NOMO-1 treated with dmso at 0.1 percent for 144 hours (cell line): Measurements from ENCODE around the gene PRXL2A.
A peak's percentile ranks its signal among the peaks of the same experiment; 100 is the strongest.

Experiments used
- DNase-seq: peaks from one replicate; lab custom pipeline; 2025; ENCODE audit not compliant: unreplicated experiment; lab: John Stamatoyannopoulos, UW

PRXL2A gene

GRCh38 chr10:80444124-80444523 is 35.8 kb downstream of the PRXL2A start:
- no peak for DNase-seq

- DNase-seq: peak; percentile 44
These were observed 36.4 kb downstream of the PRXL2A start for GRCh38 chr10:80444646-80445319.

DNA sequence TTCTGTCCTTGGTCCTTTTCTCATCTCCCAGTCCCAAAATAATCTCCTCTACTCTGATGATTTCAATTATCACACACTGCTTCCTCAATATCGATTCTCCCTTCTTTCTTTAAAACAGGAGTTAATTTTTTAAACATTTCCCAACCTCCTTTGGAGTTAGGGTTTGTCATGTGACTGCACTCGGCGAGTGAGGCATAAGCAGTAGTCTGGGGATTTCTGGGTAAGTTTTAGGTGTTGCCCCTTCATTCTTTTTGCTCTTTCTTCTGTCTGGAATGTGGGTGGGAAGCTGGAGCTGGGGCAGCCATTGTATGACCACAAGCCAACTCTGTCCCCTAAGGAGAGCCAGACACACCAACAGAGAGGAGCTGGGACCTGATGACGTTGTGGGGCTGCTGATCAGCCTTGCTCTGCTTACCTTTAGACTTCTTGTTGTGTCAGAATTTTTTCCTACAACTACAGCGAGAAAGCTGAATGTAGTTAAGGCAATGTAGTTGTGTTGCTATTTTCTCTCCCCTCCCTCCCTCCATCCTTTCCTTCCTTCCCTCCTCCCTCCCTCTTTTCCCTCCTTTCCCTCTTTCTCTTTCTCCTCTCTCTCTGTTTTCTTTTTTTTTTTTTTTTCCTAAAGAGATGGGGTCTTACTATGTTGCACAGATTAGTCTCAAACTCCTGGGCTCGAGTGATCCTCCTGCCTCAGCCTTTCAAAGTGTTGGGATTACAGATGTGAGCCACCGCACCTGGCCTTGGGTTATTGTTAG is 39.3 kb downstream of the PRXL2A start:
- DNase-seq: no peak

DNA sequence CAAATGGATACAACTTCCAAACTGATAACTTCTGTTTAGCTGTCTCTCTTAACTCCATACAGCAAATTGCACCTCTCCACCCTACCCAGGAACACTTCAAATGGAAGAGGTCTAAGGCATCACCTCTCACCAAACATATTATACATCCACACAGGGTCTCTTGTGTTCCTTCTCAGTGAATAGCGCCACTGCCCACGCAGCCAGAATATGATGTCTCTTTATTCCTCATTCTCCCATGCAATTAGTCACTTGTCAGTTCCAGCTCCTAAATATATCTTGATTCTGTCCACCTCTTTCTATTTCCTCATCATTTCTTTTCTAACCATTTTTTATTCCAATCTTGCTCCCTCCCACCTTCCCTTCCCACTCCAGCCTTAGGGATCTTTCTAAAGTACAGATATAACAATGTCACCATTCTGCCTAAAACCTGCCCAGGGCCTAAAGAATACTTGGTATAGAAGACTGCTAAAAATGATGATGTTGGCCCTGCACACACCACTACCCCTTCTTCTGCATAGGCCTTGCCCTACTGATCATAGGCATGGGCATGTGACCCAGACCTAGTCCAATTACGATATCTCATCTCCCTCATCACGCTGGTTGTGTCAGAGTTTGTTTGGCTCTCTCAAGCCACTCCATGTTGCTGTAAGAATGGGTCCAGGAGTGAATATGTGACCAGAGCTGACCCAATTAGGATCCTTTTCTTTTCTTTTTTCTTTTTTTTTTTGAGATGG is 40.0 kb downstream of the PRXL2A start:
- no peak for DNase-seq

DNA sequence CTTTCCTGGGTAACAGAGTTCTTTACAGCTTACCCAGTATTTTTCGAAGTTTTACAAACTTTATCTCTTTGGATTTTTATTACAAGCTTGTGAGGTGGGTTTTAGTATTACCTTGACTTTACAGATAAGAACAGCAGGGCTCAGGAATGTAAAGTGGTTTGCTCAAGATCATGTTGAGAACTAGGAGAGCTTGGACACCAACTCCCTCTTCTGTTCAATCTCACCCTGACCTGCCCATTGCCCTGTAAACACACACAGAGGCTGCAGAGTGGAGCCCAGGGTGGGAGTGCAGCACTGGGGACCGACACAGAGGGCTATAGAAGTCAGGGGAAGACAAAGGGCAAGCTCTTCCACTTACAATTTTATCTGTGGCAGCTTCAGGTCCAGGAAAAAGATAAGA is 41.2 kb downstream of the PRXL2A start:
- DNase-seq: no peak

GRCh38 chr10:80451132-80451531 is 42.8 kb downstream of the PRXL2A start:
- no peak for DNase-seq

DNA sequence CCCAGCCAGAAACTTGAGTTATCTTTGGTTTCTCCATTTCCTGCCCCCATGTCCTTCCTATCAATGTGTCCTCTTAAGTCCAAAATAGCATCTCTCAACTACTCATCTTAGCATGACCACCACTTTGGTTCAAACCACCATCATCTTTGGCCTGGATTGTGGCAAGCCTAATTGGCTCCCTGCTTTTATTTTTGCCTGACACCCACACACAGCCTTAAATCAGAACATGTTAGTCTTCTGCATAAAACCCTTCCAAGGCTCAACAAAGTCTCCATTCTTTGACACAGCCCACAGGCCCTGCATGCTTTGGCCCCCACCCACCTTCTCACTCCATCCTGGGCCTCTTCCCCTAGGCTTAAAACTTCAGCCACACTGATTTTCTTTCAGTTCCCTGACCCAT is 43.7 kb downstream of the PRXL2A start:
- DNase-seq: no peak

DNA sequence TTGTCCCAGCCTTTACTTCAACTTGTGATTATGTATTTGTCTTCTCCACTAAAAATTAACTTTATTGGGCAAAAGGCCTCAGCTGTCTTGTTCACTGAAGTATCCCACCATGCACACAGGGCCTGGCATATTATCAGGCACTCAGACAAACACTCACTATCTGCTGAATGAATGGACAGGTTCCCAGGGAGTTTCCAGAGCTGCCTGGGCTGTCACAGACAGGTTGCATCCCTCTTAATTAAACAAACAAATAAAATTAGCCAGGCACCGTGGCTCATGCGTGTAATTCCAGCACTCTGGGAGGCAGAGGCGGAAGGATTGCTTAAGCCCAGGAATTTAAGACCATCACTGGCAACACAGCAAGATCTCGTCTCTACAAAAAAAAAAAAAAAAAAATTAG is 44.3 kb downstream of the PRXL2A start:
- no peak for DNase-seq

DNA sequence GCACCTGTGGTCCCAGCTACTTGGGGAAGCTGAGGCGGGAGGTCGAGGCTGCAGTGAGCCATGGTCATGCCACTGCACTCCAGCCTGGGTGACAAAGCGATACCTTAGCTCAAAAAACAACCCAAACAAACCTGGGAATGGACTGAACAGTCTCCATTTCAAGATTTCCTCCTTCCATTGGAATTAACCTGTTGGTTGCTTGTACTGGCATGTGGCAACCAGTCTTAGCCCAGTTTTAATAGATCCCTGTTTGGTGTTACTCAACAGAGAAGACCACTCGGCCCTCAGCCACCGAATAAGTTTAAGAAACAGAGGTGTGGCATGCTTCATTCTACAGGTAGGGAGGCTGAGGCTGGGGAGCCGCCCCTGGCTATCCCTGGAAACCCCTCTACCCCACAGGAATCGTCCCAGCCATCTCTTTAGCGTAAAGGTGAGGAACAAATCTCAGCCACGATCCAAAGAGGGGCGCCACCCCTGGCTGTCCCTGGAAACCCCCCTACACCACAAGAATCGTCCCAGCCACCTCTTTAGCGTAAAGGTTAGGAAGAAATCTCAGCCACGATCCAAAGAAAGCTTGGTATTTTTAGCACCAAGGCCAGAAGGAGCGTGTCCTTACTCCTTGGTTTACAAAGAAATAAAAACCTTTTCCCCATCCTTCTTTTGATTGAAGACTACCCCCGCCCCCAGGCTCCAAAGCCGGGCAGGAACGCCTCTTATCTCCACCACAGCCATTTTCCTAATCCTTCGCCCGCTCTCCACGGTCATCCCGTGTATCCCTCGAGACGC is 44.9 kb downstream of the PRXL2A start:
- DNase-seq: no peak

DNA sequence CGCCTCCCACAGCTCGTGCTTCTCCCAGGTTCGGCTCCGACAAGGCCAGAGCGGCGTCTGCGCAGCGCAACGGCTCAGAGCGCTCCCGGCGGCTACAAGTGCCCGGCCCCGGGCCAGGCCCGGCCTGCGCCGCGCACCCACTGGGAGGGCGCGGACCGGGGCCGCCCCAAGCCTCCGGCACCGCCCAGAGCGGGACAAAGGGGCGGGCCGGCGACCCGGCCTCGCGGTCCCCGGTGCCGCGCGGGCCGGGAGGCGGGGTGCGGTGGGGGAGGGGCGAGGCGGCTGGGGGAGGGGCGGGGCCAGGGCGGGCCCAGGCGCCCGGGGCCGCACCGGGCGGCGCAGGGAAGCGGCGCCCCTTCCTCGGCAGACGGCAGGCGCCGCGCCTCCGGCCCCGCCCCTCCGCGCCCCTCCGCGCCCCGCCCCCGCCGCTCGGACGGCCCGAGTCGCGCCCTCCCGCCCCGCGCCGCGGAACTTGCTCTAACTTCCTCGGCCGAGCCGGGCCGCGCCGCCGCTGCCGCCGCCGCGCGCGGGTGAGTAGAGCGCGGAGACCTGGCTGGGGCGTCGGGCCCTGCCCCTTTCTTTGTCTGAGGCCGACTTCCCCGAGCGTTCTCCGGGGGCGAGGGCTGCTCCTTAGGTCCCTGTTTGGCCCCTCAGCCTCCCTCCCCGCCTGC is 45.6 kb downstream of the PRXL2A start, which contains the start of gene TSPAN14:
TSS of gene TSPAN14 (plus strand) at position 469 of the 671 bp plus-strand sequence. CDS start 34,924 bp downstream, outside the sequence.
- peak; percentile 64 for DNase-seq

GRCh38 chr10:80454513-80455460 is 46.4 kb downstream of the PRXL2A start:
- peak; percentile 59 for DNase-seq

GRCh38 chr10:80455461-80456349 is 47.4 kb downstream of the PRXL2A start:
- no peak for DNase-seq

GRCh38 chr10:80457554-80458262 is 49.4 kb downstream of the PRXL2A start:
- no peak for DNase-seq

DNA sequence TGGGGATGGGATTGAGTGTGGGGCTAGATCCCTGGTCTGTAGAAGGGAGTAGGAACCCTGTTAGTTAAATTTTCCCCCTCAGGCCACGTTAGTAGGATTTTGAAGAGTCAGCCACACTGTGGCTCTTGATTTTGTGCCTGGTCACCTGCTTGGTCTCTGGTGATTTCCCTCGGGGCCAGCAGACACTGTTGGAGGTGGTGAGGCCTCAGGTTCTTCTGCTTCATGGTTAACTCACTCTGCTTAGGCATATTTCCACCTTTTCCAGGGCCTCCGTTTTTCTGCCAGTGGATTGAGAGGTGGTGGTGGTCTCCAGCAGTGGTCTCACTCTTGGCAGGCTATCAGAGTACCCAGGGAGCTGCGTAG is 49.9 kb downstream of the PRXL2A start:
- no peak for DNase-seq

DNA sequence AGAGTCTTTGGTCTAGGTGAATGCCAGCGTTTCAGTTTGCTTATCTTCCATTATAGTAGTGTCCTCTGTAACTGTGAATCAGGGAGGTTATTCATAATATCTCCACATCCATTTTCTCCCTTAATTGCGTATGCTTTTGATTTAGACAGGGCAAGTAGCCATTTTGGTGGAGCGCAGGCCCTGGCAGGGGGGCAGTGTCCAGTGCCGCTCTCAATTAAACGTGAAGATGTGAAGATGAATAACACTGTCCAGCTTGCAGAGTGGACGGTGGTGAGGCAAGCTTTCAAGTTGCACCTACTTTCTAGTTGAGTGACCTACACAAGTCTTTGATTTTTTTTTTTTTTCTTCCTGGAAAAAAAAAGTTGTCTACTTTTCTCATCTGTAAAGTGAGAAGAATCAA is 50.3 kb downstream of the PRXL2A start:
- no peak for DNase-seq

GRCh38 chr10:80459047-80459865 is 50.9 kb downstream of the PRXL2A start:
- DNase-seq: peak; percentile 78
